EL (cell line): ENCODE results near the gene GPATCH2L.

Experiments
- DNase-seq: peaks from one replicate; pipeline ENCODE4 v3.0.0-alpha.2; 2016

GPATCH2L gene

GRCh38 chr14:76257842-76258397 lies 106.2 kb downstream of the GPATCH2L start:
- DNase-seq: no peak

DNA sequence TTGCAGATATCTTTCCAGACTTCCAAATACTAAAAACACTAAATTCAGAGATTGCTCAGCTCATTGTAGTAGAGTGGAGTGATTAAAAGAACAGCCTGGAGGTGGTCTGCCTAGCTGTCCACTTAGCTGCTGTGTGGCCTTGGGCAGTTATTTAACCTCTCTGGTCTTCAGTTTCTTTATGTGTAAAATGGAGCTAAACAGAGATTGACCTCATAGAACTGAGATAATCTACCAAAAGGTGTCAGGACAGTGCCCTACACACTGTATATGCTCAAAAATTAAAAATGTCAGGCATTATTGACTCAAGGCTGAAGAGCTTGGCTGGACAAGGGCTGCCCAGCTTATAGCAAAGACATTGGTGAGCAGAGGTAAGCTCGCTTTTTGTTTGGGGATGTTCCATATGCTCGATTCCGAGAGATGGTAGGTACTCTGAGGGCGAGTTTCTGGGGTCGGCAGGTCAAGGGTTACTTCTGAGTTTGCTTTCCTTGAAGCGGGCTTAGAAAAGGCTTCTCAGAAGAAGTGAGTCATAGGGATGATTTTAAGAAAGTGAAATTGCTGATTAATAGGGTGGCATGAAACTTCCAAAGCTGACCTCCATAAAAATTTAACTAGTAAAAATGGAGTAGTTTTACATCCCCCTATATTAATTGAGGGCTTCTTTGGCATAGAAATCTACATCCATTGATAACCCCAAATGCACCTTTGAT lies 107.5 kb downstream of the GPATCH2L start:
- DNase-seq: no peak

DNA sequence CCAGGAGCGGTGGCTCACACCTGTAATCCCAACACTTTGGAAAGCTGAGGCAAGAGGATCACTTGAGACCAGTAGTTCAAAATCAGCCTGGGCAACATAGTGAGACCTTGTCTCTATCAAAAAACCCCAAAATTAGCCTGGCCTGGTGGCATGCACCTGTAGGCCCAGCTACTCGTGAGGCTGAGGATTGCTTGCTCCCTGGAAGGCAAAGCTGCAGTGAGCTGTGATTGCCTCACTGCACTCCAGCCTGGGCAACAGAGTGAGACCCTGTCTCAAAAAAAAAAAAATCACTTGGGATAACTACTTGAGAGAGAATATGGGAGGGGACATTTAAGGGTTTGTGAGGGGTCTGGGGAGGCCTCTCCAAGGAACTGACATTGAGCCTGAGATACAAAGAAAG lies 109.0 kb downstream of the GPATCH2L start:
- no peak for DNase-seq

DNA sequence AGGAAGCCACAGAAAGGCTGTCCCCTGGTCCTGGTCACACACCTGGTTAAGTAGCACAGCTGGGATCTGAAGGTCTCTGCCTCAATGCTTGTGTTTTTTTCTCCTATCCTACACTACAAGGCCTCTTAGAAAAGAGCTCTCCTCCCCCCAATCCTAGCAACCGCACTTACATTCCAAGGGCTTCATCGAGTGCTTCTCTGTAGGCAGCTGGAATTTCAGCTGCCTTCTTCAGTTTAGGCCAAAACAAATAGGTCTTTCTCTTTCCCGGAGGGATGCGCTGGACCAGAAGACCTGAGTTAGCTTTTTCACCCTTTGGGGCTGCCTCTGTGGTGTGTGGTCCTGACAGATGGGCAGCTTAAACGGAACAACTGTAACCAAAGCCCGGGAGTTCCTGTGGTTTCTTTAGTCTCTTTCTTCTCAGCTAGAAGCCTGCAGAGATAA lies 109.7 kb downstream of the GPATCH2L start:
- no peak for DNase-seq

DNA sequence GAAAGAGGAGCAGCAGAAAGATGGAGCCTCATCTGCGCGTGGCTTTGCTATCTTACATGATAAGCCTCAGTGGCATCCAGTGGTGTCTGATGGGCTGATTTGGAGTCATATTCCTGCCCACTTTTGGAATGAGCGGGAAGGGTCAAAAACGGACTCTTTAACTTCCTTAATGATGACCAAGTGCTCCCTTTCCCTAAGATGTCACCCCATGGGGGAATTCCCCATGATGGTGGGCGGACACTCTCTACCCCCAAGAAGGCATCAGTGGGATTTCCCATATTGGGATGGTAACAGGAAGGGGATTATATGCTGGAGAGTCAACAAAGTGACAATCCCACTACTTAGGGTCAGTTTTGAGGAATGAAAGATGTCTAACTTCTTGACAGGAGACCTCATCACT lies 110.9 kb downstream of the GPATCH2L start:
- DNase-seq: no peak
